DMS53 treated with DMSO at 0.1 percent for 48 hours (cell line): ENCODE measurements around the gene CCT4.
A peak's percentile ranks its signal among the peaks of the same experiment; 100 is the strongest.
"Not testable (repeated sequence)": the region's sequence is repeated elsewhere in the genome, so short reads cannot be mapped to it uniquely, and the experiment has no call there.

Experiments
- DNase-seq: peaks from one replicate; lab custom pipeline; 2025; ENCODE audit not compliant: unreplicated experiment; lab: John Stamatoyannopoulos, UW

Gene CCT4

DNA sequence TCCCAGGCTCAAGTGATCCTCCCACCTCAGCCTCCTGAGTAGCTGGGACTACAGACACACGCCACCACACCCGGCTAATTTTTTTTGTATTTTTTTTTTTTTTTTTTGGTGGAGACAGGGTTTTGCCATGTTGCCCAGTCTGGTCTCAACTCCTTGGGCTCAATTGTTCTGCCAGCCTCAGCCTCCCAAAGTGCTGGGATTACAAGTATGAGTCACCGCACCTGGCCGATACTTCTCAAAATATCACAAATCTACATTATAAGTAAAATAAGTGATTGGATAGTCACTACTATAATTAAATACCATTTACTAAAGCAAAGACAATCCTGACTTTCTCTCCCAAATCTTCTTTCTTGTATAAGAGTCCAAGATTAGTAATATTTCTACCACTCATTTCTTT lies 9.1 kb downstream of the CCT4 start:
- not testable (repeated sequence) for DNase-seq

DNA sequence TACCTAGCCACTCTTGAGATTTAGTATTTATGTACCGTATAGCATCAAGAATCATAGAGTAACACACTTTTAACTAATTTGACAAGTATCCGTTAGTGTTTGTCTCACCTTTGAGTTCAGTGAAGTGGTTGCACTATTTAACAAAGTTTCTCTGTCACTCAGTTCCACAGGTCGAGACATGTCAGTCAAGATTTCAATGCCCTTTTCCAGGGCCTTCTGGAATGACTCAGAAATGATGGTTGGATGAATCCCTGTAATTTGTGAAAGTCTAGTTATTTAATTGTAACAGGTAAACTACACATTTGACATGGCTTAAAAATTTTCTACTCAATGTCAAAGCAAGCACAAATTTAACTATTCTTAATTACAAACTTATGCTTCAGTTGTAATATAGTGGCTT lies 9.7 kb downstream of the CCT4 start:
- no peak for DNase-seq

DNA sequence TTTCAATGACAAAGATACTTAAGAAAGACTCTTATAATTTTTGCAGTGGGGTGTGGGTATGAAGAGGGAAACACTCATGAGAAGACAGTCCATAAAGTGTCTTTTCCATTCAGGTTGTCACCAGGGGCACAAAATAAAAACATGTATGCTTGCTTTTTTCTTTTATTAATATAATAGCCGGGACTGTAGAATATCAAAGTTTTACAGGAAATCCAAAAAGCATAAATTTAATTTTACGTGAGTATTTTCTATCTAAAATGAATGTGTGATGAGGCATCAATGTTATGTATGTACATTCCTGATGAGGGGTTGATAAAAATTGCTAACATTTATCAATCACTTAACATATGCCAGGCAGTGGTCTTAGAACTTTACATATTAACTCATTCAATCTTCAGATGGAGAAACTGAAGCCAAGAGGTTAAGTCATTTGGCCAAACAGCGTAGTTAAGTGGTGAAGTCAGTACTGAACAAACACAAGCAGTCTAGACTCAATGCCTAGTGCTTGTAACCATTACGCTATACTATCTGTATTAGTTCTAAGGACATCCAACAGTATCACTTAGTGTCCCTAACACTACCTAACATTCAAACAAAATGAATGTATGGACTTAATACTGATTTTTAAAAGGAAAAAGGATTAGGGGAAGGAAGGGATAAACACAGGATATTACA lies 10.7 kb downstream of the CCT4 start:
- no peak for DNase-seq

DNA sequence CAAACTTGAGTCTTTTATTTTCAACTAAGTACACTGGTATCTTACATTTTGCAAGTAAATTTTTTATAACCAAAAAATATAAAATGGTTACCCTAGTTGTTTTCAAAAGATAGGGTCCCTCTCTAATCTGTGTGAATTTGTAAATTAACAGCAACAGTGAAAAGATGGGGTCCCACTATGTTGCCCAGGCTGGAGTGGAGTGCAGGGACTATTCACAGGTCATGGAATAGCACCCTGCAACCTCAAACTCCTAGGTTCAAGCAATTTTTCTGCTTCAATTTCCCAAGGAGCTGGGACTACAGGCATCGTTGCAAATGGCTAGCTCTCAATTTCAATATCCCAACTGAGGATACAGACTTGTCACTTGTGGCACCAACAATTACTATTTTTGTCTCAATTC lies 12.1 kb downstream of the CCT4 start:
- no peak for DNase-seq

GRCh38 chr2:61866482-61867089 lies 21.9 kb downstream of the CCT4 start:
- not testable (repeated sequence) for DNase-seq

DNA sequence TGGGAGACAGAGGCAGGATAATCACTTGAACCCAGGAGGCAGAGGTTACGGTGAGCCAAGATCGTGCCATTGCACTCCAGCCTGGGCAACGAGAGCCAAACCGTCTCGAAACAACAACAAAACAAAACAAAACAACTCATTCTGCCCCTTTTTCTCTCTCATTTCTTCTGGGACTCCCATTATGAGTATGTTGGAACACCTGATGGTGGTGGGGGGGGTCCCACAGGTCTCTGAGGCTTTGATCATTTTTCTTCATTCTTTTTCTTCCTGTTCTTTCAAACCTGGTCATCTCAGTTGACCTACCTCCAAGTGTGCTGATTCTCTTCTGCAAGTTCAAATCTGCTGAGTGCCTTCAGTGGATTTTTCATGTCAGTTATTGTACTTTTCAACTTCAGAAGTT lies 26.4 kb downstream of the CCT4 start:
- DNase-seq, result no peak

GRCh38 chr2:61857224-61857623 lies 31.2 kb downstream of the CCT4 start:
- no peak for DNase-seq

DNA sequence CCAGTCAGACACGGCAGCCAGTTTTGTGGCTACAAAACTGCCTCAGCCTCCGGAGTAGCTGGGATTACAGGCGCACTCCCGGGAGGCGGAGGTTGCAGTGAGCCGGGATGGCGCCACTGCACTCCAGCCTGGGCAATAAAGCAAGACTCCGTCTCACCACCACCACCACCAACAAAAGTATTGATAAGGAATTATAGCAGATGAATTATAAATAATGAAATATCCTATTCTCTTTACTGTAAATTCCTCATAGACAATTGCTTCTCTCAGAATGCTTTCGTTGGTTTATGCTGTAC lies 33.2 kb downstream of the CCT4 start:
- no peak for DNase-seq

DNA sequence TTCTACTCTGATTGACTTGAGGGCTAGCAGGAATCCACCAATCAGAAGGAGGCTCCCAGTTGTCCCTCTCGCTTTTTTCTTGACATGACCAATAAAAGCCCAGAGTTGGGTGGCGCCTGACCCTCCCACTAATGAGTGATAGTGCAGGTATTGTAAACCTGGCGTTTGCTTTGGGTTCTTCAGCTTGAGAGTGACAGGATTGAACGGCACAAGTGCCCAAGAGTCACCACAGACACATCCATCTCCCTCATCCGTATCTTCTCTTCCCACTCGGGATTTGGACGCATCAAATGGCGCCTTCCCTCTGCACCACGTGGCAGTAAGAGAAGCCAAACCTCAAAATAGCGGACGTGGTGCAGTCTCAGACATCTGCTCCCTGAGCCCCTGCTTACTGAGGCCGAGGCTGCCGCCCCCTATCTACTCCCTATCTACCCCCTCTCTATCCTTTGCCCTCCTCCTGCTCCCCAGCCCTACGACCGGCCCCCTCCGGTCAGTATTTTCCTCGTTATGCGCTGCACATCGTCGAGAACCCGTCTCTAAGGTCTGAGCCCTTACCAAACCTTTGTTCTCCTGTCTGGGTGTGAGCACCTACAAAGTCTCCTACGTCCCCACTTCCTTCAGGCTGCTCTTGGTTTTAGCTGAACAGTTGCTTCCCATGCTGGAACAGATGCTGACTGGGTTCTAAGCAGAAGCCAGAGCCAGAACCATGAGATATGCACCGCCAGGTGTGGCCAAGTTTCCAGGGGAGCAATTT lies 33.7 kb downstream of the CCT4 start:
- peak; percentile 97 for DNase-seq

DNA sequence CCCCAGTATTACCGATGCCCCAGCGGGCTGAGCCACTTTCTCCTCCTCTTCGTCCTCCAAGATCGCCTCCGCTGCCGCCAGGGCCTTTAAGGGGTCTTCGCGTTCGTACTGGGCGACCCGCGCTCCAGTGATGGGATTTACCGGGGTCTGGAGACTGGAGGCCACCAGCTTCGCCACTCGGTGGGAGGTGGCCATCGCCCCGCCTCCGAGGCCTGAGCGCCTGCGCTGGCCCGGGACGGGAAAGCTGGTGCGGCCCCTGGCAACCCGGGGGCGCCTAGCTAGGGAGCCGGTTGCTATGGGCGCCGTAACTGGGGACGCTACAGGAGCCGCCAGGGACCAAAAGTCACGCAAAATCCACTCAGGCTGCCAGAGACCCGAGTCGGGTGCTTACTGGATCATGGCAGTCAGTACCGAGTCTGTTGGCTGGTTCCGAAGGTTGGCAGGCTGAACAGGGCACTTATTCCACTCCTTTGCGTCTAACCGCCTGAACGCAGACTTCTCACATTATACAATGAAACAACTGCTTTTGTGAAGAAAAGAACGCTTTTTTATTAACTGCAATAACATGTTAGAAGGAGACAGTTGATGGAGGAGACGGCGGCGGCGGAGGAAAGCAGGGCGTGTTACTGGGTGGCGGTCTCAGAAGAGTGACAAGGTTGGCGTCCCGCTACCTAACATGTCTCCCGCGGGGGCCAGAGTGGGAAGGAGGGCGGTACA lies 34.5 kb downstream of the CCT4 start, which contains the start of gene FAM161A:
FAM161A (minus strand) TSS at position 214 of the 717 bp plus-strand sequence; CDS start at position 195, 19 bp downstream.
- DNase-seq, result peak; percentile 76

DNA sequence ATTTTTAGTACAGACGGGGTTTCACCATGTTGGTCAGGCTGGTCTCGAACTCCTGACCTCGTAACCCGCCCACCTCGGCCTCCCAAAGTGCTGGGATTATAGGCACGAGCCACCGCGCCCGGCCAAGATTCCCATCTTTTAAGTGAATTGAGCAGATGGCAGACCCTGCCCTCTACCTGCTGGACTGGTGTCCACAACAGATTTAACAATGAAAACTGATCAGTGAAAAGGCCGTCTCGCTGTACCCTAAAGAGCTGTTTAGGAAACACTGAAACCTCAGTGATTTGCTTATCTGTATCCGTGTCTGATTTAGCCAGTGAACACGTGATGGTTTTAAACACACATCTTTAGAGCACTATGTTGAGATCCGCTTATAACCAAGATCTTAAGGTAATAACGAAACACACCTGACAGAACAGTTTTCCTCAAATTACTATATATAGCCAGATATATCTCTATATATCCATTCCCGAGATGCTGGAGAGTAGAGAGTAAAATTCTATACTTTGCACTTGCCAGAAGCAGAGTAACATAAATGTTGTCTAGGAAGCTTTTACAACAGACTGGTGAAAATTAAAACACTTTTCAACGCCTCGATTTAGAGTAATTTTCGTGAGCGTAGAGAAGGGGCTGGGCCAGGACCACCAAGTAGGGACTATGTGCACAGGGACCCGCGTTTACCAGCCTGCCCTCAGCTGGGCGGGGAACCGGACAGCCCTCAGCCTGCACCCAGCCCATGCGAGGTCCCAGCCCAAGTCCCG lies 35.2 kb downstream of the CCT4 start:
- peak; percentile 76 for DNase-seq

GRCh38 chr2:61851270-61851669 lies 37.2 kb downstream of the CCT4 start:
- DNase-seq, result not testable (repeated sequence)

- no peak for DNase-seq
Measured at GRCh38 chr2:61845320-61845719, 43.1 kb downstream of the CCT4 start.

- no peak for DNase-seq
Measured at GRCh38 chr2:61841286-61841685, 47.2 kb downstream of the CCT4 start.

- DNase-seq, result no peak
Measured at GRCh38 chr2:61834893-61835292, 53.6 kb downstream of the CCT4 start.

DNA sequence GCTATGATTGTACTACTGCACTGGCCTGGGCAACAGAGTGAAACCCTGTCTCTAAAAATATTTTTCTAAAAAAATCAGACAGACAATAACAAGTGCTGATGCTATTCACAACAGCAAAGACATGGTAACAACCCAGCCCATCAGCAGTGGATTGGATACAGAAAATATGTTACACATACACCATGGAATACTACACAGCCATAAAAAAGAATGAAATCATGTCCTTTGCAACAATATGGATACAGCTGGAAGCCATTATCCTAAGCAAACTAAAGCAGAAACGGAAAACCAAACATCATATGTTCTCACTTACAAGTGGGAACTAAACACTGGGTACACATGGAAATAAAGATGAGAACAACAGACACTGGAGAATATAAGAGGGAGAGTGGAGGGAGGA lies 54.5 kb downstream of the CCT4 start:
- DNase-seq, result no peak

DNA sequence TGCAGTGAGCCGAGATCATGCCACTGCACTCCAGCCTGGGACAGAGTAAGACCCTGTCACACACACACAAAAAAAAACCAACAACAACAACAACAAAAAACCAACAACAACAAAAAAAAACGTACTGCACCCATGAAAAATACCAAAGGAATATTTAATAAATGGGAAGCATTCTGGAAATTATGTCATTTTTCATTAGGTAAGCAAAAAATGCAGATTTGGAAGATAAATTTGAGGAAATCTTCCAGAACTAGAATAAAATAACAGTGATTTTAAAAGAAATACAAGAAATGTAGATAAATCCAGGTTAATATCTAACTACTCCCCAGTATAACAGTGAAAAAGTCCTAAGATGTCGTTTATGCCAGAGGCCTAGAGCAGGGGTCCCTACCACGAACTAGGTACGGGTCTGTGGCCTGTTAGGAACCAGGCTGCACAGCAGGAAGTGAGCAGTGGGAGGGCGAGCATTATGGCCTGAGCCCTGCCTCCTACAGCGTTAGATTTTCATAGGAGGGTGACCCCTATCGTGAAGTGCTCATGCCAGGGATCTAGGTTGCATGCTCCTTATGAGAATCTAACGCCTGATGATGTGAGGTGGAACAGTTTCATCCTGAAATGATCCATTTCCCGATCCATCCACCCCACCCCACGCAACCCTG lies 56.1 kb downstream of the CCT4 start:
- no peak for DNase-seq

DNA sequence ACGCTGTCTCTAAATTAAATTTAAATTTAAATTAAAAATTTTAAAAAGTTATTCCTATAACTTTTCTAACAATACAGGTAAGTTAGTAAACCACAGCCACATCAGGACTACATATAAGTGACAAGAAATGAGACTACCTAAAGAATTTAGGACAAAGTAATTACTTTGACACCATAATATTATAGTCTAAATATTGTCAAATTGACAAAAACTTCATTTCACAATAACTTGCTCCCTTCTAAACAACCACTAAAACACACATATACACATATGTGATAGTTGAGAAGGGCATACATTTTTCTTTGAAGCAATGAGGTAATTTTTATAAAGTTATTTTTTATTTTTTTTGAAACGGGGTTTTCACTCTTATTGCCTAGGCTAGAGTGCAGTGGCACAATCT lies 66.2 kb downstream of the CCT4 start:
- no peak for DNase-seq
